Hepatic stellate cell (primary cell): ENCODE data around the gene BMAL1.
"Not testable (repeated sequence)": the region's sequence is repeated elsewhere in the genome, so short reads cannot be mapped to it uniquely, and the experiment has no call there.

Source experiments
- DNase-seq: peaks from one replicate; pipeline ENCODE4 v3.0.0; 2011; ENCODE audit warnings: low spot score

BMAL1 gene

DNA sequence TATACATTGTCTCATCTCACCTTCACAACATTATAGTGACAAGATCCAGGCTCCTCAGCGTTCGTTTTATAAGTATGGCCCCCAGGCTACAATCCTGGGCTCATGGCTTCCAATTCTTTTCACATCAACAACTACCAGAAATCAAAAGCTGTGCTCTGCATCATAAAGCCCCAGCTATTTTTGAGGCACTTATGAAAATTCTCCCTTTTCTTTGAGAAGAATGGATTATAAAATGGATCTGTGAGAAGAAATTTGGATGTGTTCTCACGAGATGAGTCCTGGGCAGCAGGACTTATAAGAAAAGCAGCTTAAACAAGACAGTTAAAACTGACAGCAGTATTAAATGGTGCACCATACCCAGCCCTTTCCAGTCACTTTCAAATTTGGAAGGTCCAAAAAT lies 105.2 kb downstream of the BMAL1 start:
- no peak for DNase-seq

- peak; percentile 38 for DNase-seq
Observed at GRCh38 chr11:13384908-13385640, 107.5 kb downstream of the BMAL1 start.

DNA sequence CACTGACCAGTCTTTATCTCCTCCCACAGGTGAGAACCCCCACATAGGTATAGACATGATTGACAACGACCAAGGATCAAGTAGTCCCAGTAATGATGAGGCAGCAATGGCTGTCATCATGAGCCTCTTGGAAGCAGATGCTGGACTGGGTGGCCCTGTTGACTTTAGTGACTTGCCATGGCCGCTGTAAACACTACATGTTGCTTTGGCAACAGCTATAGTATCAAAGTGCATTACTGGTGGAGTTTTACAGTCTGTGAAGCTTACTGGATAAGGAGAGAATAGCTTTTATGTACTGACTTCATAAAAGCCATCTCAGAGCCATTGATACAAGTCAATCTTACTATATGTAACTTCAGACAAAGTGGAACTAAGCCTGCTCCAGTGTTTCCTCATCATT lies 109.0 kb downstream of the BMAL1 start:
- no peak for DNase-seq

DNA sequence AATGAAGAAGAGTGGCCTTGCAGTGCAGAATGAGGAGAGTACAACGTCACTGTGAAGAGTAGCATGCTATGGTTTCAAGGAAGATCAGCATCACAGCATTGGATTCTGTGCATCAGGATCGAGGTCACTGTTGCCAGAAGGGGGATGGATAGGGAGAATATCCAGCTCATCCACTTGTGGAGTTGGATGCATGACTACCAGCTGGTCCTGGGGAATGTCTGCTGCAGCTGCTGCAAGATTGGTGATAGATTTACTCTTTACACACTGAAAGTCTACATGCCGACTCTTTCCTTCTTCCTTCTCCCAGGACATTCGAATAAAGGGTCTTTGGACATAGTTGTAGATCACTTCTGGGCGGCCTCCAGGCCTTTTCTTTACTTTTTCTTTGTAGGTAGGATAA lies 111.2 kb downstream of the BMAL1 start:
- DNase-seq: no peak

- no peak for DNase-seq
Observed at GRCh38 chr11:13391217-13391616, 113.6 kb downstream of the BMAL1 start.

DNA sequence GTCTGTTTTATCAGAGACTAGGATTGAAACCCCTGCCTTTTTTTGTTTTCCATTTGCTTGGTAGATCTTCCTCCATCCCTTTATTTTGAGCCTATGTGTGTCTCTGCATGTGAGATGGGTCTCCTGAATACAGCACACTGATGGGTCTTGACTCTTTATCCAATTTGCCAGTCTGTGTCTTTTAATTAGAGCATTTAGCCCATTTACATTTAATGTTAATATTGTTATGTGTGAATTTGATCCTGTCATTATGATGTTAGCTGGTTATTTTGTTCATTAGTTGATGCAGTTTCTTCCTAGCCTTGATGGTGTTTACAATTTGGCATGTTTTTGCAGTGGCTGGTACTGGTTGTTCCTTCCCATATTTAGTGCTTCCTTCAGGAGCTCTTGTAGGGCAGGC lies 120.7 kb downstream of the BMAL1 start:
- DNase-seq: not testable (repeated sequence)

GRCh38 chr11:13405220-13405619 lies 127.6 kb downstream of the BMAL1 start:
- DNase-seq: no peak

GRCh38 chr11:13415201-13415600 lies 137.6 kb downstream of the BMAL1 start:
- DNase-seq: no peak

DNA sequence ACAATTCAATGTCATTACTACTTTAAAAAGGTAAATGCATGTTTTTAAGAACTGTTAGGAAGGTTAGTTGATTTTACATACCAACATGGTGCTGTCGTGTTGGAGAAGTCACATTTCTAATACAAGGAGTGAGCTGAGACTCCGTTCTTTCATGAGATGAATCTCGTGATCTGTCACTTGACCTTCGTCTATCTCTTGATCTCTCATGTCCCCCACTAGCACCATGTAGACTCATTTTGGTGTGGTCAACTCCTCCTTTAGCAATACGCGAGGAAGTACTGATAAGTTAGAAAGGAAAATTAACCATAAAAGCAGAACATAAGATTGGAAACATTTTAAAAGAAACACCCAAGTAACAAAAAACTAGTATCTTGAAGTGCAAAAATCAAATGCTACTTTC lies 144.0 kb downstream of the BMAL1 start:
- no peak for DNase-seq

DNA sequence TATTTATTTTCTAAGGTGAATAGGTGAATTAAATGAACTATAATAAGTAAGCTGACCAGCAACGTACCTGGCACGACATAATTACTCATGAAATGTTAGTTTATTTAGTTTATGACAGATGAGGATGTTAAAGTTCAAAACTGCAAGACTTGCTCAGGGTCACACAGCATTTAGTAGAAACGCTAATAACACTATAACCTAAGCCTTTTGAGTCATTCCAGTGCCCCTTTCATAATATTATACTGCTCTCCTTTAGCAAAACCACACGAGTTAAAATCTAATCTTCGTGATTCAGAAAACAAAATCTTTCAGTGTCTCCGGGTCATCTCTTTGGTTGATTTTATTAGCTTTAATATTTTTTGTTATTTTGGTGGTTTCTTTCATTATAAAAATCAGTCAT lies 145.8 kb downstream of the BMAL1 start:
- no peak for DNase-seq

DNA sequence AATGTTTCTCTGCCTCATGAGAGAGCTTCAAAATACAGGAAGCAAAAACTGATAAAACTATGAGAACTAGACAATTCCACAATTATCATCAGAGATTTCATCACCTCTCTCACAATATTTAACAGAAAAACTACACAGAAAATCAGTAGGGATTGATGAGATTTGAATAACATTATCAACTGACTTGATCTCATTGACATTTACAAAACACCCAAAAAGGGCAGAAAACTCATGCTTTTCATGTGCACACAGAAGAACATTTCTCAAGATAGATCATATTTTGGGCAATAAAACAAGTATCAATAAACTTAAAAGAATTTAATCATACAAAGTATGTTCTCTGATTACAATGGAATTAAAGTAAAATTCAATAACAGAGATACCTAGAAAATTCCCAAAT lies 149.8 kb downstream of the BMAL1 start:
- no peak for DNase-seq

GRCh38 chr11:13429288-13429687 lies 151.7 kb downstream of the BMAL1 start:
- DNase-seq: no peak

GRCh38 chr11:13429836-13430235 lies 152.2 kb downstream of the BMAL1 start:
- no peak for DNase-seq

- no peak for DNase-seq
Observed at GRCh38 chr11:13433437-13433836, 155.8 kb downstream of the BMAL1 start.

- DNase-seq: no peak
Observed at GRCh38 chr11:13434247-13435205, 156.9 kb downstream of the BMAL1 start.

DNA sequence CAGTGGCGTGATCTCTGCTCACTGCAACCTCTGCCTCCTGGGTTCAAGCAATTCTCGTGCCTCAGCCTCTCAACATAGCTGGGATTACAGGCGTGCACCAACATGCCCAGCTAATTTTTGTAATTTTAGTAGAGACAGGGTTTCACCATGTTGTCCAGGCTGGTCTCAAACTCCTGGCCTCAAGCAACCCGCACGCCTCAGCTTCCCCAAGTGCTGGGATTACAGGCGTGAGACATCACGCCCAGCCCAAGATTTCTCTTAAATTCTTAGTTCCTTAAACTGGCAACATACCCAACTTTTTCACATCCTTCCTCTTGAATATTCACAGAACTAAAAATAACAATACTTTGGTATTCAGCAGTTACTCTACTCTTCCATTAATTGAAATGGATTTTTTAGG lies 159.2 kb downstream of the BMAL1 start:
- DNase-seq: not testable (repeated sequence)
